Kidney (tissue), 14 donors: ENCODE results near the gene RAC3. TPM values are rescaled to one million over a fixed set of nuclear protein-coding genes. Genes with fewer than 3 reads are reported as not detected.

ENCODE experiments used
- DNase-seq, 5 donors: peaks; one replicate each; pipeline ENCODE4 v3.0.0-alpha.2; 2013 to 2020
- FAIRE-seq: peaks from 2 replicates; lab custom pipeline; 2012; peaks lifted over from hg19 to GRCh38; lab: Jason Lieb, UNC
- H3K27ac ChIP-seq, 2 donors: one replicate each; pipeline ENCODE4 v1.7.0; 2013; ENCODE audit warnings: low read depth in 2 of 2, low read length in 2 of 2, inconsistent platforms in 1 of 2
- H3K27me3 ChIP-seq: one replicate; pipeline ENCODE4 v1.7.1; 2013; ENCODE audit warnings: low read length, inconsistent platforms; ENCODE audit not compliant: control insufficient read depth, insufficient read depth
- H3K36me3 ChIP-seq, 3 donors: one replicate each; pipeline versions ENCODE4 v1.7.0 to v1.7.1; 2013; ENCODE audit warnings: low read length in 3 of 3, control low read depth in 1 of 3, inconsistent platforms in 1 of 3; ENCODE audit not compliant: insufficient read depth in 3 of 3, control insufficient read depth in 2 of 3
- H3K4me1 ChIP-seq, 3 donors: one replicate each; pipeline versions ENCODE4 v1.7.0 to v1.7.1; 2013; ENCODE audit warnings: low read length in 3 of 3, inconsistent platforms in 1 of 3, low read depth in 1 of 3; ENCODE audit not compliant: control insufficient read depth in 2 of 3, insufficient read depth in 2 of 3
- H3K4me3 ChIP-seq, 3 donors: one replicate each; pipeline versions ENCODE4 v1.7.0 to v1.8.1; 2013; ENCODE audit warnings: low read length in 3 of 3, control low read depth in 1 of 3, inconsistent platforms in 1 of 3
- H3K9ac ChIP-seq, 3 donors: one replicate each; pipeline versions ENCODE4 v1.7.0 to v1.7.1; 2013; ENCODE audit warnings: low read length in 3 of 3, control low read depth in 1 of 3, inconsistent platforms in 1 of 3
- H3K9me3 ChIP-seq, 3 donors: one replicate each; pipeline versions ENCODE4 v1.7.0 to v1.7.1; 2013; ENCODE audit warnings: low read length in 3 of 3, control low read depth in 1 of 3, inconsistent platforms in 1 of 3; ENCODE audit not compliant: control insufficient read depth in 2 of 3, insufficient read depth in 1 of 3
- intact Hi-C: fragments of 100-400 bp; cut with DNase I; formaldehyde crosslinking; loops from one replicate; pipeline ENCODE4 v1.11.1; 2022
- polyA plus RNA-seq: library from polyadenylated mRNA; stranded (reverse); fragments of 350-450 nt; fragmentation: Illumina TruSeq; extraction: RNeasy Lipid Tissue Mini Kit (QIAGEN cat#74804); gene quantifications from one replicate; pipeline ENCODE4 v1.2.3, GENCODE V29; 2014; ENCODE audit warnings: low read depth, low replicate concordance; ENCODE audit not compliant: insufficient read depth
- total RNA-seq: library from RNA; stranded (reverse); fragmentation: NEBNext Ultra II Directional; extraction: Animal tissue kit (Norgen Biotek cat#: 25700); gene quantifications from one replicate; pipeline ENCODE4 v1.2.1, GENCODE V29; 2021
- TF ChIP-seq, protein P1 (sequence below): IDR thresholded peaks from 3 replicates; pipeline ENCODE4 v1.5.1; 2012; ENCODE audit warnings: mild to moderate bottlenecking, moderate library complexity, borderline replicate concordance; ENCODE audit not compliant: insufficient read depth; ENCODE audit errors: extremely low read depth
- donor health status: control.
- donor health status: control.
- donor health status: control.
- donor health status: control.
- donor health status: control.
- donor health status: DM: yes; HTN: yes; CAD: no.
- donor health status: Normal renal cell carcinoma (clear cell type).

The RAC3 gene
- total and polyA plus RNA-seq, 2 donors from 2014 or later: 2.6 to 13.1 TPM

- peak in 1 of 5 donors; percentile 71 for DNase-seq
- Histone ChIP-seq H3K36me3 (peaks cover 2 to 3% (median 3%) of the 10 kb centered on the region in 3 donors), H3K4me3 (no peak overlapping the region), H3K27ac (no peak overlapping the region), H3K9ac (no peak overlapping the region), H3K9me3 (no peaks in the 10 kb centered on the region), H3K27me3 (no peaks in the 10 kb centered on the region), H3K4me1 (peaks cover 0 to 23% (median 8%) of the 10 kb centered on the region in 3 donors)
- intact Hi-C loops: no loop called here
- TF ChIP-seq, protein P1, sequence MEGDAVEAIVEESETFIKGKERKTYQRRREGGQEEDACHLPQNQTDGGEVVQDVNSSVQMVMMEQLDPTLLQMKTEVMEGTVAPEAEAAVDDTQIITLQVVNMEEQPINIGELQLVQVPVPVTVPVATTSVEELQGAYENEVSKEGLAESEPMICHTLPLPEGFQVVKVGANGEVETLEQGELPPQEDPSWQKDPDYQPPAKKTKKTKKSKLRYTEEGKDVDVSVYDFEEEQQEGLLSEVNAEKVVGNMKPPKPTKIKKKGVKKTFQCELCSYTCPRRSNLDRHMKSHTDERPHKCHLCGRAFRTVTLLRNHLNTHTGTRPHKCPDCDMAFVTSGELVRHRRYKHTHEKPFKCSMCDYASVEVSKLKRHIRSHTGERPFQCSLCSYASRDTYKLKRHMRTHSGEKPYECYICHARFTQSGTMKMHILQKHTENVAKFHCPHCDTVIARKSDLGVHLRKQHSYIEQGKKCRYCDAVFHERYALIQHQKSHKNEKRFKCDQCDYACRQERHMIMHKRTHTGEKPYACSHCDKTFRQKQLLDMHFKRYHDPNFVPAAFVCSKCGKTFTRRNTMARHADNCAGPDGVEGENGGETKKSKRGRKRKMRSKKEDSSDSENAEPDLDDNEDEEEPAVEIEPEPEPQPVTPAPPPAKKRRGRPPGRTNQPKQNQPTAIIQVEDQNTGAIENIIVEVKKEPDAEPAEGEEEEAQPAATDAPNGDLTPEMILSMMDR: no peak
- no peak for FAIRE-seq
Measured at GRCh38 chr17:82049521-82049971, 18.1 kb downstream of the RAC3 start.

DNA sequence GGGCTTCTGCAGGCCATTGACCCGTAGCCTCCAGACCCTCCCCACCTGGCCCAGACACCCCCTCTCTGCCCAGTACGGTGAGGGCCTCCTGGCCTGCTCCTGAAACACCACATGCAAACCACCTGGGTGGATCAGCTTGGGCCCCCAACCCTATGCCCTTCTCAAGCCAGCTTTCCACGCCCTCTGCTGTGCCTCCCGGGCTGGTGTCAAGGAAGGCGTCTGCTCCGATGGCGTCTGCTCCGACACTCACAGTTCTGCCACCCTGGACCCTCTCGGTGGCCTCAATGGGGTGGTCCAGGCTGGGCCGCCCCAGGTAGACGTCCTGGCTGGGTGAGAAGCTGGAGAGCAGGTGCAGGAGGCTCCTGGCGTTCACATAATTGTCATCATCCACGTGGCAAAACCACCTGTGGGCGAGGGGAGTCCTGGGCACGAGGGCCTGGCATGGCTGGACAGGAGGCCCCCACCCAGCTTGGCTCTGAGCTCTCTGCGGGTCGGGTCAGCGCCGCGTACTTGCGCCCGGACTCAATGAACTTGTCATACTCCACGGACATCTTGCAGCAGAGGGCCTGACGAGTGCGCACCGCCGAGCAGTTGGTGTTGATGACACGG lies 18.8 kb downstream of the RAC3 start:
- no peak for FAIRE-seq
- TF ChIP-seq, protein P1: no peak
- peaks cover 0 to 23% (median 8%) of the 10 kb centered on the region in 3 donors for H3K4me1 ChIP-seq
- no peaks in the 10 kb centered on the region for H3K27me3 ChIP-seq
- H3K36me3 ChIP-seq: peaks cover 2 to 8% (median 3%) of the 10 kb centered on the region in 3 donors
- intact Hi-C loops: no loop called here
- peak overlapping the region in 1 of 3 donors; percentile 34 for H3K9ac ChIP-seq
- no peaks in the 10 kb centered on the region for H3K9me3 ChIP-seq
- H3K4me3 ChIP-seq: peak overlapping the region in 2 of 3 donors; percentile 56 to 66
- peak in 1 of 5 donors; percentile 66 for DNase-seq
- H3K27ac ChIP-seq: no peak overlapping the region

GRCh38 chr17:82050761-82051641 lies 19.5 kb downstream of the RAC3 start:
- Histone ChIP-seq H3K4me1 (peaks cover 0 to 24% (median 8%) of the 10 kb centered on the region in 3 donors), H3K27me3 (no peaks in the 10 kb centered on the region), H3K4me3 (peak overlapping the region; percentile 33 to 66 (median 56)), H3K9me3 (no peaks in the 10 kb centered on the region), H3K36me3 (peaks cover 2 to 9% (median 3%) of the 10 kb centered on the region in 3 donors), H3K9ac (peak overlapping the region in 2 of 3 donors; percentile 34 to 41), H3K27ac (no peak overlapping the region)
- intact Hi-C loops: no loop called here
- TF ChIP-seq, protein P1: no peak
- FAIRE-seq: no peak
- DNase-seq: peak in 2 of 5 donors; percentile 41 to 80
